ENCODE results near the gene UBE4A.

GRCh38 chr11:118328745-118329144 is 30.7 kb upstream of the UBE4A start:
- TF ChIP-seq CTCF (IDR thresholded peaks at IDR 0.05; ENCODE audit: low read length) (no peak), EZH2 (IDR thresholded peaks at IDR 0.05; ENCODE audit: borderline replicate concordance, low read length) (no peak)

All from OCI-LY1 (cell line).